Stimulated activated CD4-positive, alpha-beta T cell treated with anti-CD3 and anti-CD28 coated beads, Interleukin-1b, Interleukin-23, amount 100 ng/mL, for 48 hours (primary cell): ENCODE measurements around the gene FARP1.
"Not testable (repeated sequence)": the region's sequence is repeated elsewhere in the genome, so short reads cannot be mapped to it uniquely, and the experiment has no call there.

Source experiments
- DNase-seq: peaks from one replicate; pipeline ENCODE4 v3.0.0-alpha.2; 2020

FARP1 gene

DNA sequence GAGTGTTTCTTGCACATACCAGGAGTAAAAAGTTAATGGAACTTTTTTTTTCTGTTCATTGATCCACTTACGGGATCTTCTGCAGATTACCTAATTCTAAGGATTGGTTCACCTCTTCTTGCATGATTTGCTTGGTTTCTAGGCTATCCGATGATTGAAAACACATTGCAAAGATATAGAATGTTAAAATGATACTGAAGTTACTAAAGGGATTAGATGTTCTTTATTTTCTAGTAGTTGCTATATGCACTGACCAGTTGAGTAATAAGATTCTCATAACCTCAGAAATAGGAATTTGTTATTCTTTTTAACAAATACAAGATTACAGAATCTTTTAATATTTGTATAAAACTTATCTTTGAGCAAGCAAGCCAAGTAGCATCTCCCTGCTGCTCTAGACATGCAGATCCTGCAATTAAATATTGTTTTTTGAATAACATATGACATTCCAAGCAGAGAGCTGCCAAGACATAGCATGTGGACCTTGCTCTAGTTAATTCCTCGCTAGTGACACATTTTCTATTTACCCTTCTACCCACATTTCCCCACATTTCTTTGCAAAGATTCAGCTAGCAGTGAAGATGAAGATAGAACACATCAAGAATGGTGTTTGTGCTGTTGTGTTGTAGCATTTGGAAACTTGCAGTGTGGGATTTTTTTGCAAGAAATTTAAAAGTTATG, 85.9 kb downstream of the FARP1 start:
- DNase-seq, result no peak

DNA sequence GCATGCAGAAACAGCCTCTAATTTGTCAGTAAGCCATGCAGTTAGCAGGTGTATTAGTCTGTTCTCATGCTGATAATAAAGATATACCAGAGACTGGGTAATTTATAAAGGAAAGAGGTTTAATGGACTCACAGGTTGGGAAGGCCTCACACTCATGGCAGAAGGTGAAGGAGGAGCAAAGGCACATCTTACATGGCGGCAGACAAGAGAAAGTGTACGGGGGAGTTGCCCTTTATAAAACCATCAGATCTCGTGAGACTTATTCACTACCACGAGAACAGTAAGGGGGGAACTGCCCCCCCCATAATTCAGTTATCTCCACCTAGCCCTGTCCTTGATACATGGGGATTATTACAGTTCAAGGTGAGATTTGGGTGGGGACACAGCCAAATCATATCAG, 87.9 kb downstream of the FARP1 start:
- not testable (repeated sequence) for DNase-seq

DNA sequence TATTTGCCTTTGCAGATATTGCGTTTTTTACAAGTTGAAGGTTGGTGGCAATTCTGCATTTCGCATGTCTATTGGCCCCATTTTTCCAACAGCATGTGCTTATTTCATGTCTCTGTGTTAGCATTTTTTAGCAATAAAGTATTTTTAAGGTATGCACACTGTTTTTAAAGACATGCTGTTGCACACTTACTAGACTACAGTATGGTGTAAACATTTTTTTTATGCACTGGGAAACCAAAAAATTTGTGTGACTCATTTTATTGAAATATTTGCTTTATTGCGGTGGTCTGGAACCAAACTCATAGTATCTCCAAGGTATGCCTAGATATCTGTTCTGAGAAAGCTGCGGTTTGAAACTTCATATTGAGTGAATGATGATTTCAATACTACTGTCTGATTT, 89.6 kb downstream of the FARP1 start:
- no peak for DNase-seq

DNA sequence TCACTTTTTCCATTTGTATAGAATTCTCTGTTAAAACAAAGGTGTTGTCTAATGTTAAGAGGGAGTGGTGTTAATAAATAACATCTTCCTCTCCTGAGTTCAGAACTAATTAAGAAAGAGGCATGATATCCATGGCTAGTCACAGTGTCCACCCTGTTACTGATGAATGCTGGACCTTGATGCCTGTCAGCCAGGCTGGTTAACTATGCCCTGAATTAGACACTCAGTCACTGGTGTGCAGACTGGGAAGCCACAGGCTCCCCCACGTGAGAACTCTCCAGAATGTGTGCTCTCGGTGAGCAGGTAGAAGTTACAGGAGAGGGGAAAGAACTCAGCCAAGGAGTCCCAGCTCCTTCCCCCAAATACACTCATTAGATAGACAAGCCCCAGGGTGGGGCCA, 90.2 kb downstream of the FARP1 start:
- DNase-seq, result no peak

DNA sequence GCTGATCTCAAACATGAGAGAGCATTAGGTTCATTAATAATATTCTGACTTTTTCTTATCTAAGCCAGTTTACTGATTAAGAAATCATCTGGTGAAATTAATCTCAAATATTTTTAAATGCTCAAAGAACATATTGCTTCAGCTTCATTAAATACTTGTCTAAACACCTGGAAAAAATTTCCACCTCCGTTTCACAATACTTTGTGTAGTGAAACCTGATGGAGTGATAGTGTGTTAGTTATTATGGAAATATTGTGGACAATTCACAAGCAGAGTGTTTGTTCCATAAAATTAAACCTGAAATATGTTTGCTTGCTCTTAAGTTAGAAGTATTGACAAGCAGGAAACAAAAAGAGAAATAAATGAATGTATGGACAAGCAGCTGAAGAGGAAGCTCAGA, 91.5 kb downstream of the FARP1 start:
- no peak for DNase-seq

DNA sequence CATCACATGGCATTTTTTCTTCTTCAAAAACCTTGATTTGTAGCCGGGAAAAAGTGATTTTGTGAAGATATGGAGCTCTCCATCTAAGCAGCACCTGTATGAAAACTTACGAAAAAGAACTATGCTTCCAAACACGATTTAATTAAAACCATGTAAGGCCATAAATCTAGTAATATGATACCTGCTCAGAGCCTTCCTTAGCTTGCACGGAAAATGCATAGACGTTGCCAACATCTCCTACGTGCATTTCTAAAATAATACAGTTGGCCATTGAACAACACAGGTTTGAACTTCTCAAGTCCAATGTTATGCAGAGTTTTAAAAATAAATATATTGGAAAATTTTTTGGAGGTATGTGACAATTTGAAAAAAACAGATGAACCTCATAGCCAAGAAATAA, 93.3 kb downstream of the FARP1 start:
- DNase-seq, result no peak

DNA sequence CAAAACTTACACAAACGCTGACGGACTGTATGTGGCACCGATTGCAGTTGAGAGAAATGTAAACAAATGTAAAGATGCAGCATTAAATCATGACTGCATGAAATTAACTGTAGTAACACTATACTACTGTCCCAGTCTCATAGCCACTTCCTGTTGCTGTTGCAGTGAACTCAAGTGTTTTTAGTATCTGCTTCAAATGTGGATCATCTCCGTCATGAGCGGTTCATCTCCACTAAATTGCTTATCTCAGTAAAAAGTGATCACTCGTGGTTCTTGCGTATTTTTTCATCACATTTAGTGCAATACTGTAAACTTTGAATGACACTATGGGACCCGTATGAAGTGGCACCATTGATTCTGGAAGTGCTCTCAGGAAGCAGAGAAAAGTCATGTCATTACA, 94.4 kb downstream of the FARP1 start:
- DNase-seq, result no peak

DNA sequence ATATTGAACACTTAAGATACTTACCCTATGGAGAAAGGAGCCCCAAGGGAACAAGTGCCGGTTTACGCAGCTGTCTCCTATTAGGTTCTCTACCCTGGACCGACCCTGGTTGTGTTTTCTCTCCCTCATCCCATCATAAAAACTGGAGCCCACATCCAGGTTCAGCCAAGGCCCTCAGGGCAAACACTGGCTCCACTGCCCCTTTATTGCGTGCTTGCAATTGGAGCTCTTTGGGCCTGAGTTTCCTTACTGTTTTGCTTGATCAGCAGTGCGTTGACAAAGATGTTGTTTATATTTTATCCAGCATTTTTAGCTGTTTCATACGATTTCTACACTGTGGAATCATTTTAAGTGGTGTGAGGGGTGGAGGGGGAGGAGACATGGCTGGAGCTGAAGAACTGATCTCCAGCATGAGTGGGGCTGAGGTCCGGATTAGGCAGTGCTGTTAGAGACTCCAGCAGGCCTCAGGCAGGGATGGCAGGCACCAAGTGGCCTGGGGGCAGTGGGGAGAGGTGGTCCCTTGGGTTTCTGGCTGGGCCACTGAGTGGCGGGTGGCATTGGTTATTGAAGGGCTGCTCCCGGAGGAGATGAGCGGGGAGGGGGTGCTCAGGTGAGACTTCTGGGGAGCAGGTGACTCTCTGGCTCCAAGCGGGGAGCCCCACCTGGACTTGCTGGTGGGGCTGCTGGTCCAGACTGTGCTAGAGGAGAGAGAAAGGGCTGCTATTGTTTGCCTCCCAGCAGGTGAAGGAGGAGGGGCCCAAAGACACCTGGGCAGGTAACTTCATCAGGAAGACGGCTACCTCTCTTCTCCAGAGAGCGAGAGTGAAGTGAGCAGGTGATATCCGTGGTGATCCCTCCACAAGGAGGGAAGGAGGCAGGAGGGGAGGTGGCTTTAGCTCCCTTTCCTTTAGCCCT, 96.5 kb downstream of the FARP1 start:
- no peak for DNase-seq

DNA sequence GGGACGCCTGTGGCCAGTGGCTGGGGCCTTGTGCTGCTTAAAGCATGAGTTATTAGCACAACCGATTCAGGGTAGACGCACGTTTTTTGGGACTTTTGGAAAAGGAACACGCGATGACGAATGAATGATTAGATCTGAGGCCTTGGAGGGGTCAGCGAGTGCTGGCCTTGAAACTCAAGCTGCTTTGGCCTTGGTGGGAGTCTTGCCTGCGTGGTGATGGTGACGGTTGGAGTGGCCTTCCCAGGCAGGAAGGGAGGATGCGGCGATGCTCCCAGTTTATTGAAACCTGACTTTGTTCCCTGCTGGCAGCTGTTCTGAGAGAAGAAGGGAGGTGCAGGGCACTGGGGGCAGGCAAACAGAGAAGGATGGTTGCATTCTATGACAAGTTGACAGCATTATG, 97.2 kb downstream of the FARP1 start:
- DNase-seq, result no peak

DNA sequence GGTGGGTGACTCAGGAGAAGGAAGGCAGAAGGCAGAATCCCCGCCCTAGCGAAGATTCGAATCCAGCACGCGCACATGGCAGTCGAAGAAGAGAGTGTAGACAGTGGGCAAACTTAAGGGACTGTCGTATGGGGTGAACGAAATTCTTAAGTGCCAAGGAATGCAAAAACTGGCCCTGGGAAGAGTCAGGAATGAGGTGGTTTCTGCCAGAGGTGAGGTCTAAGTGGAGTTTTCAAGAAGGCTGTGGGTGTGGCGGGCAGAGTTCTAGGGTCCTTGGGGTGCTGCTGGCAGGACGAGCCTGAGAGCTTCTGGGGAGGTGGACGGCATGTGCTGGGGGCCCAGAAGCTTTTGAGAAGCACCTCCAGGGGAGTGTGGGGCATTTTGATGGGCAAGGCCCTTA, 98.1 kb downstream of the FARP1 start:
- no peak for DNase-seq

DNA sequence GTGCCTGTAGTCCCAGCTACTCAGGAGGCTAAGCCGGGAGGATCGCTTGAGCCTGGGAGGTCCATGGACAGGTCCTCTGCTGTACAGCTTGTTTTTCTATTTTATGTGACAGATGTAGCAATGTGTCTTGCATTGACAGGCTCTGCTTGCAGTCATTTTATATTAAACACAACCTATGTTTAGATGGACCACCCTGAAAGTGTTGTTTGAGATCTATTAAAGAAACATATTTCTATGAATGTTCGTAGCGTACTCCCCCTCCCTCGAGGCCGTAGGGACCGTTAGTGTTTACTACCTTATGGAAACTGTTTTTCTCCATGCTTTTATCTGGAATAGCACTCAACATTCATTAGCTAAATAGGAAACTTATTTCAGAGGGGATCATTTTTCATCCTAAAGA, 99.1 kb downstream of the FARP1 start:
- DNase-seq, result no peak

DNA sequence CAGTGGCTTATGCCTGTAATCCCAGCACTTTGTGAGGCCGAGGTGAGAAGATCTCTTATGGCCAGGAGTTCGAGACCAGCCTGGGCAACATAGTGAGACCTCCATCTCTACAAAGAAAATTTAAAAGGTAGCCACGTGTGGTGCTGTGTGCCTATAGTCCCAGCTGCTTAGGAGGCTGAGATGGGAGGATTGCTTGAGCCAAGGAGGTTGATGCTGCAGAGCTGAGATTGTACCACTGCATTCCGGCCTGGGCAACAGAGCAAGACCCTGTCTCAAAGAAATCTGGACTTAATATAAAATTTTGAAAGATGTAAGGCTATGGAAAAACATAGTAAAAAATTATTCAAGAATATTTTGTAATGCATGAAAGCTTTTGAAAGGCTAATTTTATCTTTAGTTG, 99.5 kb downstream of the FARP1 start:
- no peak for DNase-seq

DNA sequence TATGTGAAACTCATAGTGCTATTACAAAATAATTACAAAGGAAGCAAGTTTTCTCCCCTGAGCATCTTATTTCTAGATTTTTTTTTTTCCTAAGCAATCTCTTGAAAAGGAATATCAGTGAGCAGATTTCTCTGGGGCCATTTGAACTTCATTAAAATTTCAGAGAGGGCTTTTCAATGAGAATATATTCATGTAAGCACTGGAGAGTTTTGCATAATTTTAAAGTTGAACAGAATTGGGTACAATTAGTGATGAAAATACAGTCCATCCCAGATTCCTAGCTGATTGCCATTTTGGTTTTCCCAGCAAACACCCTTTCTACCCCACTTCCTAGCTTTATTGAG, 101.0 kb downstream of the FARP1 start:
- DNase-seq, result no peak

DNA sequence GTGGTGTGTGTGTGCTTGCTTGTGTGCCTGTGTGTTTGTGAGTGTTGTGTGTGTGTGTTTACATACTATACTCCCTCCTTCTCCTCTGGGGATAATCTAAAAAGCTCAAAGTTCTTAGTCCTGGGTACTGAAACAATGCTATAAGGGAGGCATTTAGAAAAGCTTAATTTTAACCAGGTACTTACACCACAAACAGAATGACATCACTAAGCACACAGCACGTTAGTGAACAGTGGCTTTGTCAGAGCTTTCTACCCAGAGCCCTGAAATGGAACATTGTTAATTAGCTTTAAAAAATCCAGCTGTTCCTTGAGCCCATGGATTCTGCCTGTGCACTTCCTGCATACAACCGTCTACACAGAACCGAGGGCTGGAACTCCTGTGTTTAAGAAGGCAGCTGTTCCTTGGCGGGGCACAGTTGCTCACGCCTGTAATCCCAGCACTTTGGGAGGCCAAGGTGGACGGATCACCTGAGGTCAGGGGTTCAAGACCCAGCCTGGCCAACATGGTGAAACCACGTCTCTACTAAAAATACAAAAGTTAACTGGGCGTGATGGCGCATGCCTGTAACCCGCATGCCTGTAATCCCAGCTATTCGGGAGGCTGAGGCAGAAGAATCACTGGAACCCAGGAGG, 103.8 kb downstream of the FARP1 start:
- DNase-seq, result no peak

DNA sequence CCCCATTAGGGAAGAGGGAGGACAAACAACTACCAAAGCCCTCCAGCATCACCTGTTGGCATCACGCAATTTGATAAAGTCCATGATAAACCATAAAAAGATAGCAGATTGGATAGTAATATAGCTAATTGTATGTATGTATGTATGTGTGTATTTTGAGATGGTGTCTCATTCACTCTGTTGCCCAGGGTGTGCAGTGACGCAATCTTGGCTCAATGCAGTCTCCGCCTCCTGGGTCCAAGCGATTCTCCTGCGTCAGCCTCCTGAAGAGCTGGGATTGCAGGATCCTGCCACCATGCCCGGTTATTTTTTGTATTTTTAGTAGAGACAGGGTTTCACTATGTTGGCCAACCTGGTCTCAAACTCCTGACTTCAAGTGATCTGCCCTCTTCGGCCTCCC, 108.8 kb downstream of the FARP1 start:
- no peak for DNase-seq

DNA sequence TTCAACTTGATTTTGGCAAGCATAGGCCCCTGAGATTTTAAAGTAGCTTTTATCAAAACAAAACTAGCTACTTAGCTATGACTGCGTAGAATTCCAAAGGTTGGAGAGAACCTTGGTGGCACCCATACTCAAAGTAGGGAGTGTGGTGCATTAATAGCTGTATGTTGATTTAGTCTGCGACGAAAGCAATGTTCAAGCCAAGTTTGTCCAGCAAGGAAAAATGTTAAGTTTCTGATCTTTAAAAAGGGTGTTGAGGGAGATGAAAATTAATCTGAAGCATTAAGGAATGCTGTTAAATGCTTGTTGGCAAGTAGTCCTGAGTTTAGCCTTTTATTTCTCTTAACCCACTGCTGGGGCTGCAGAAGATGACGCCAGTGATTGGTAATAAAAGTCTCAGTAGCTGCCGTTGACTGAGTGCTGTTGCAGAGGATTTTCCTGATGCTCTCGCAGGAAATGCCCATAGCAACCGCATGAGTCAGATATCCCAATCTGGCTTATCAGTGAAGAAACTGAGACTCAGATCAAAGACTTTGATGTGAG, 110.1 kb downstream of the FARP1 start:
- DNase-seq, result no peak

DNA sequence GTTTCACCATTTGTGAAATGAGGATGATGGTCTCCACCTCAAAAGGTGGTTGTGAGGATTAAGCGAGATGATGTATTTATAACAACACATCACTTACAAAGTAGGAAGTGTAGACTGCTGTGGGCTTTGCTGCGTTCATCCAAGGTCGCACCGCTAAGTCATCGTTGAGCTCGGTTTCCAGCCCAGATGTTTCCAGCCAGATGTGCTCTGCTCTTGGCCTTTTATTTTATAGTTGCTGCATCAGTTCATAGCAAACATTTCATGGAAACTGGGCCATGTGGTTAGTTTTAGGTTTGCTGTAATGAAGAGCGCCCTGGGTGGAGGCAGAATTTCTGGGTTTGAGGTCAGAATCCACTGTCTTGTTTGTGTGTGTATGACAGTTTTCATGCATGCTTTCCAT, 110.6 kb downstream of the FARP1 start:
- no peak for DNase-seq

DNA sequence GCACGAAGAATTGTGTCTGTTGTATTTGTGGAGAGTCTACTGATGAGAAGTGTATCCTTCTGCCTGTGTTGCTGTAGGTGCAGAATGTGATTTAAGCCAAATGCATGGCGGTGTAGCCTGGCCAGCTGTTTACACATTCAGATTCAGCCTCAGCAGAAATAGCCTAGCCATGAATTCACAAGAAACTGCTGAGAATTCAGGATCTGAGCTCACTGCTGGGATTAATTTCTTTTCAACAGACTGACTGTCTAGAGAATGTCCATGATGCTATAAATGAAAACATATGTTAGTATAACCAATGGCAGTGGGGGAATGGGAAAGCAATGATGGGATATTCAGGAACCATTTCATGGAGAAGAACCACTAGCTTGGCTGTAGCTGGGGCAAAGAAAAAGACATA, 111.6 kb downstream of the FARP1 start:
- DNase-seq, result no peak

DNA sequence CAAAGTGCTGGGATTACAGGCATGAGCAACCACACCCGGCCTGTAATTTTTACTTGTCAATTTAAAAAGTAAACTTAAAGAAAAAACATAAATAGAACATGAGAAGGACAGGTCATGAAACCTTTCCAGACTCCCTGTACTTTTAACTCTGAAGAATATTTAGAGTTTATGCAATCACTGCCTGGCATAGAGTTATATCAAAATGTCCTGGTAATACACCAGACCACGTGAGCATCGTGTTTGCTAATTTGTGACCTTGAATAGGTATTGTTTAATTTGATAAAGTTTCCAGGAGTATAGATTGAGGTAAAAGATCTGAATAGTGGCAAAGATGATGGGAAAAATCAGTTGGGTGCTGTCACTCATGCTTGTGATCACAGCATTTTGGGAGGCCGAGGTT, 115.3 kb downstream of the FARP1 start:
- no peak for DNase-seq

DNA sequence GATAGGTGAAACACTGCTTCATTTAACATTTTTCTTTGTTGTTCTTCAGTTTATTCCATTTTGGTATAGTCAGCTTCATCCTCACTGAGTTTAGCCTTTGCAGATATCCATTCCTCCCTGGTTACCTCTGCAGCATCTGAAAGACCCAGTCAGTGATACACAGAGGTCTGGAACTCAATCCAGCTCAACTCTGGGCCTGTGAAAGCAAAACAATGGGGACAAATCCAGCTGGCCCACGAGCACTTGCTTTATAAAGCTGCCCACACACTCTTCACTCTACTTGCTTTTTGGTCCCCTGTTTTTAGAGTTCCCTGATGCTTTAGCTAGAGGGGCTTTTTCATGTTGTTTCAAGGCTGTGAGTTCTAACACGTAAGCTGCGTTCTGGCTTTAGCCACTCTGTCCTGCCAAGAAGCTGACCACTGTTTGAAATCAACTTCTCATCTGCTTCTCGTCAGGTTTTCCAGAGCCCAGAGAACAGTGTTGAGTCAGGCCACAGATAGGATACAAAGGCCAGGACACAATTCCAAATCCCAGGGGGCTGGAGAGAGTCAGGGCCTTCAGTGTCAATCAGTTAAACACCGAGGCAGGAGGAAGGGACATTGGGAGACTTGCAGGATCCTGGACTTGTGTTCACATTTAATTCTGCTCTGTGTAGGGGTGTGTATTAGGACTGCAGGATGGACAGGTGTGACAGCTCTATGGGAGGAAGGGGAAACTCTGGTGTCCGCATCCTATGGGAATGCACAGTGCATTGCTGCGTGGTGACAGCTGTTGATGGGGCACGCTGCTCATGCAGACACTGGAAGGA, 117.7 kb downstream of the FARP1 start:
- no peak for DNase-seq

DNA sequence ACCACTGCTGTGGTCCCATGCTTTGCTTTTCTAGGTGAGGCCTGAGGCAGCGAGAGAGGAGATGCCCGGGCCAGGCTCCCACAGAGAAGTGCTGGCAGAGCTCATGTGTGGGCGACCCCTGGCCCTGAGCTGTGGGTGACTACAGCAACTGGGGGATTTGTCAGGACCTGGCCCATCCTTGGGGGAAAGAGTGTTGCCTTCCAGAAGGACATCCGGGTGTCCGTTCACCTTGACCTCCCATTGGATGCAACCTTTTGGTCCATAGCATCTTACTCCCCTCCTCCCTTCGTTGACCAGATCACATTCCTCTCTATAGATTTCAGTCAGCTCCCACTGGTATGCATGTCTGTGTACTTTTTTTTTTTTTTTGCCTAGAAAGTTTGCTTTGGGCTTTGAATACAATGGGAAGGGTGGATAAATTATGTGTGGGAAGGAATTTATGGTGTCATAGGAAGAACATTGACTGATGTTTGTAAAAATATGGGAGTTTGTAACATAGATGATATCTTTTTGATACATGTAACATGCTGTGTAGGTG, 118.3 kb downstream of the FARP1 start:
- no peak for DNase-seq

DNA sequence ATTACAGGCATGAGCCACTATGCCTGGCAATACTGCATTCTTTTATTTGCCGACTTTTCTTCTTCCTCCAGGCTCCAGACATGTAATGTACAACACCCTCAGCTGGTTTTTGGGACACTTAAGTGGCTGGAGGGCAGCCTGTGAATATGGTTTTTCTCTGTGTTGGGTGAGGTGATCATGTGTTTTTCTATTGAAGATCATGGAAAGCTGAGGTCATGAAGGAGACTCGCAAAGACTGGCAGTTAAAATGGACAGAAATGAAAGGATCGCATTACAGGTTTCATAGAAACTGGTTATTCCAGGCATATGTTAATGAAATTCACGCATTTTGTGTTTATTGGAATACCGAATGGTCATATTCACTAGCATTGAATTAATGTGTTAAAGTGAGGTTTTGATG, 119.4 kb downstream of the FARP1 start:
- DNase-seq, result no peak

DNA sequence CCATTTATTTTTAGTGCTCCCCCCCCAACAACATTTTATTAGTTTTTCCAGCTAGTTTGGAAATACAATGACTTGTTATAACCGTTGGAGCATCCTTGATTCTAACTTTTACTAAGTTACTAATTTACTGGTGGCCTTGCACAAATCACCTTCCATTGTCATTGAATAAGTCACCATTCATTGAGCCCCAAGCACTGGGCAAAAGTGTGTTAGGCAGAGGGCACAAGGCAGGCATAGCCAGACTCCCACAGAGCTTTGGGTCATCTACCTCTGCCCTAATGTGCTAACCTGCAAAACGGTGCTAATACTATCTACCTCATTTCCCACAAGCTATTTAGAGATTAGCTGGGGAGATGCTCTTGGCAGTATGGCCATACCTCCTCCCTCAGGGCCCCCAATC, 120.9 kb downstream of the FARP1 start:
- no peak for DNase-seq
